BJ (cell line): Measurements from ENCODE around the gene AP3D1. TPM values are rescaled to one million over a fixed set of nuclear protein-coding genes. Genes with fewer than 3 reads are reported as not detected.

Experiments
- CTCF ChIA-PET: fragments of 350-600 bp; formaldehyde crosslinking; extraction: SDS; loops from one replicate; lab custom pipeline; 2021; ENCODE audit warnings: antibody characterized with exemption, inconsistent platforms; lab: Yijun Ruan, JAX
- POLR2A ChIA-PET: fragments of 300-600 bp; sonication (Branson Sonifier 250); formaldehyde crosslinking; extraction: SDS; loops from one replicate; lab custom pipeline; 2021; ENCODE audit warnings: antibody characterized with exemption; lab: Charles Lee
- DNase-seq: peaks from one replicate; pipeline ENCODE4 v3.0.0-alpha.2; 2011; ENCODE audit warnings: low read depth
- H3K27me3 ChIP-seq: 2 replicates; pipeline ENCODE4 v1.6.0; 2011; ENCODE audit warnings: low read length; ENCODE audit not compliant: control insufficient read depth, insufficient read depth
- H3K36me3 ChIP-seq: 2 replicates; pipeline ENCODE4 v1.5.1; 2011; ENCODE audit warnings: low read length; ENCODE audit not compliant: control insufficient read depth, insufficient read depth
- H3K4me3 ChIP-seq: 2 replicates; pipeline ENCODE4 v1.5.1; 2011; ENCODE audit warnings: low read depth, mild to moderate bottlenecking, control low read depth, low read length
- CTCF ChIP-seq: IDR thresholded peaks from 2 replicates; pipeline ENCODE4 v1.5.1; 2011; ENCODE audit warnings: low read depth, mild to moderate bottlenecking, control low read depth, inconsistent platforms, low read length, moderate library complexity; ENCODE audit not compliant: insufficient read depth
- polyA plus RNA-seq: library from polyadenylated mRNA; depleted of rRNA; stranded (reverse); fragments of >200 nt; gene quantifications from 2 replicates; pipeline ENCODE4 v1.2.3, GENCODE V29; 2011

Gene AP3D1
- polyA plus RNA-seq, 1 experiment: 122 TPM

GRCh38 chr19:2115911-2116426, 35.4 kb downstream of the AP3D1 start:
- no peaks in the 10 kb centered on the region for H3K27me3 ChIP-seq
- no peak for TF ChIP-seq CTCF
- DNase-seq: no peak
- H3K4me3 ChIP-seq: no peak overlapping the region
- ChIA-PET CTCF (no interaction called here), POLR2A (no interaction called here)
- peaks cover 79% of the 10 kb centered on the region for H3K36me3 ChIP-seq

GRCh38 chr19:2115324-2115723, 36.0 kb downstream of the AP3D1 start:
- ChIA-PET CTCF (no interaction called here), POLR2A (no interaction called here)
- H3K36me3 ChIP-seq: peaks cover 79% of the 10 kb centered on the region

GRCh38 chr19:2114821-2115220, 36.5 kb downstream of the AP3D1 start:
- ChIA-PET POLR2A (no interaction called here), CTCF (no interaction called here)
- Histone ChIP-seq H3K36me3 (peaks cover 82% of the 10 kb centered on the region), H3K27me3 (no peaks in the 10 kb centered on the region), H3K4me3 (no peak overlapping the region)
- DNase-seq: no peak
- TF ChIP-seq CTCF: no peak

More at GRCh38 chr19:2115324-2115723, 36.0 kb downstream of the AP3D1 start:
- TF ChIP-seq CTCF: no peak
- Histone ChIP-seq H3K4me3 (no peak overlapping the region), H3K27me3 (no peaks in the 10 kb centered on the region)
- DNase-seq: no peak

- ChIA-PET POLR2A (no interaction called here), CTCF (no interaction called here)
- H3K27me3 ChIP-seq: no peaks in the 10 kb centered on the region
- no peak for DNase-seq
- no peak for TF ChIP-seq CTCF
- peaks cover 88% of the 10 kb centered on the region for H3K36me3 ChIP-seq
- no peak overlapping the region for H3K4me3 ChIP-seq
Observed at GRCh38 chr19:2114218-2114617, 37.1 kb downstream of the AP3D1 start.

- Histone ChIP-seq H3K4me3 (no peak overlapping the region), H3K36me3 (peaks cover 91% of the 10 kb centered on the region), H3K27me3 (no peaks in the 10 kb centered on the region)
- CTCF ChIA-PET: no interaction called here
- POLR2A ChIA-PET: no interaction called here
- no peak for DNase-seq
- no peak for TF ChIP-seq CTCF
Observed at GRCh38 chr19:2113439-2114211, 37.7 kb downstream of the AP3D1 start.
